COR-L47 (cell line): Measurements from ENCODE around the gene NEDD9.

Experiments used
- DNase-seq: peaks from one replicate; lab custom pipeline; 2025; lab: John Stamatoyannopoulos, UW

NEDD9 gene

GRCh38 chr6:11141295-11141694, 91.2 kb downstream of the NEDD9 start:
- DNase-seq, result no peak

- no peak for DNase-seq
Measured at GRCh38 chr6:11140056-11140455, 92.4 kb downstream of the NEDD9 start.

GRCh38 chr6:11139051-11139960, 93.2 kb downstream of the NEDD9 start:
- DNase-seq, result no peak

- DNase-seq, result no peak
Measured at GRCh38 chr6:11136809-11137208, 95.7 kb downstream of the NEDD9 start.
